GM21723 (cell line): ENCODE results near the gene SERPINA1.
"Not testable (repeated sequence)": the region's sequence is repeated elsewhere in the genome, so short reads cannot be mapped to it uniquely, and the experiment has no call there.

Source experiments
- ATAC-seq: cut with Tn5 transposase; IDR thresholded peaks from one replicate; pipeline ENCODE4 v1.9.1; 2021; ENCODE audit warnings: mild to moderate bottlenecking, moderate library complexity; ENCODE audit not compliant: unreplicated experiment

The SERPINA1 gene

DNA sequence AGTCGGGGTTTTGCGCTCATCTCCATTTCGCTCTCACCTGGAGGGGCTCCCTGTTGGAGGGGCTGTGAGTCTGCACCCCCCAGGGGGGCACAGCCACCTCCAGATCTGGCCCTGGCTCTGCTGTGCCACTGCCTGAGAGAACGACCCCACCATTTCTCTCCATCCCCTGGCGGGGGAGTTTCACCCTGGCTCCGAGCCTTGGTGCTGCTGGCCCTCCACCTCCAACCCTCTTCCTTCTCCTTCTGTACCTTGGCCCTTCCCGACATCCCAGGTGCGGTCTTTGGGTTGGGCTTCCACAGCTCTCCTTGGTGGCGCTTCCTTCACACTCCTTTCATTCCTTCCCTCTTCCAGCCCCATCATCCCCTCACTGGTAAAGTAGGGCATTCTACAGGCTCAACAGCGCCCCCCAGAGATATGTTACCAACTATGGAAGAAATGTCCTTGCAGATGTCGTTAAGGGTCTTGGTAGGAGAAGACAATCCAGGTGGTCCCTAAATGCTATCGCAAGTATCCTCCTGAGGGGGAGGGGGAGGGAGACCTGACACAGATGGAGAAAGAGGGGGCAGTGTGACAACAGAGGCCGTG lies 16.3 kb downstream of the SERPINA1 start:
- no peak for ATAC-seq

DNA sequence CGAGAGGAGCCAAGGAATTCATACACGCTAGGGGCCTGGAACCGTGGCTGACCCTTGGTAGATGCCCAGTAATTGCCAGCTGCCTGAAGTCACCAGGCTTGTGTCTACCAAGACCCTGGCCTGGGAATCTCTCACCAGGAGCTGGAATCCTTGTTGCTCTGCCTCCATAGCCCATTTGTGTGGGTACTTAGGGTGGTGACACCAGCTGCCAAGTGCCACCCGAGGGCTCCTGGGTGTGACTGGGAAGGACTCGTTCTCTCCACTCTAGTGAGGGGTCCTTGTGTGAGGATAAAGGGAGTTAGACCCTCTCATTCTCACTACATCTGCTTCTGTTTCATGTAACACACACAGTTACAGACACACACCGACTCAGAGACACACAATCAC lies 17.9 kb downstream of the SERPINA1 start:
- no peak for ATAC-seq

DNA sequence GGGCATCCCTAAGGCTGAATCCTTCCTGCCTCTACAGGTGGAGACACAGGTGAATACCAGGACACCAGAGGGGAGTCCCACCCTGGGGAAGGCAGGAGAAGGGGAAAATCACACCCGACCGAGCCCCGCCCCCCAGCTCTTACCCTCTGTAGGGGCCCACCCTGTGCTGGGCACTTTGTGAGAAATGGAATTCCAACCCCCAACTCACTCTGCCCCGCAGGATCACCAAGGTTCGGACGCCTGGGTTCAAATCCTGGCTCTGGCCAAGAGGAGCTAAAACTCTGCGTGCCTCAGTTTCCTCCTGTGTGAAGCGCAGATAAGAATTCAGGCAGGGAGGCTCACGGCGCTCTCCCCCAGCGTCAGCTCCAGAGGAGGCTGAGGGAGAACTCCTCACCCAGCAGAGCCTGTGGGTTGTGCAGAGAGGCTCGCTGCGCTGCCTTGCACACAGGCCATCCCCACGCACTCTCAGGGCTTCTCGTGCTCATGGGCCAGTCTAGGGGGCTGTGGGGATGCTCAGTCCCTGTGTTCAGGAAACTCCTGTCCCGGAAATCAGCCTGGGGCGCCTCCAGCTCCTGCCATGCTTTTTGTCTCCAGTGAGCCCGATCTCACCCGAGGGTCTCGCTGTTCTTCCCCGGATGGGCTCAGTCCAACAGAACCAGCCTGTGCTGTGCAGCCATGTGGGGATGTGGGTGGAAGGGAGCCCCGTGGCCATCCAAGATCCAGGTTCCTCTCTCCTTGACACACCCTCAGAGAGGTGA lies 18.5 kb downstream of the SERPINA1 start:
- not testable (repeated sequence) for ATAC-seq

DNA sequence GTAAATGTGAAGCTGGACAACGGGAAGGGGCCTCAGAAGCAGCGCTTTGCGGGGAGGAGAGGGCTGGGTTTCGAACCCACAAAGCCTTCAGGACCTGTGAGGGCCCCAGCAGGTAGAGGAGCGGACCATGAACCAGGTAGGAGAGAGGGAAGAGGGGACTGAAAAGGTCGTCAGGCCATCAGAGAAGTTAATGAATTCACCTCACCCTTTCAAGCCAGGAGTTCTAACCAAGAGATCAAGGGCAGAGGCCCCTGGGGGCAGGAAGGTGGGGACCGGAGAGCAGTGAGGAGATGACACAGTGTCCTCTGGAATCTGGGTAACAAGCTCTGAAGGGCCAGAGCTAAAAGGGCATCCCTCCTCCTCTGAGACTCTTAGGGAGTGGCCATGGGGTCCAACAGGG lies 19.4 kb downstream of the SERPINA1 start:
- no peak for ATAC-seq

DNA sequence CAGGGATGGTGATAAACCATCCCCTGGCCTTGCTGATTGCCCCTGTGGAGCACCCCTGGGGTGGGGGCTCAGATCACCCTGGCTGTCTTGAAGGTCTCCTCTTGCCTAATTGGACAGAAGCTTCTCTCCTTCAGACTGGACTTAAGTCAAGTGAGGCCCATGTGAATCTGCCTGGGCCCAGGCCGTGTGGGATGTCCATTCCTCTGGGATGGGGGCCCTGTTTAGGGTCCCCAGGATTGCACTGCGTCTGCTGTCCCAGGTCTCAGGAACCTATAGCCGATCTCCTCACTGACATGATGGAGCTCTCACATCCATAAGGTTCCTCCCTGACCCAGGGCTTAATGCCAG lies 20.2 kb downstream of the SERPINA1 start:
- ATAC-seq: no peak

DNA sequence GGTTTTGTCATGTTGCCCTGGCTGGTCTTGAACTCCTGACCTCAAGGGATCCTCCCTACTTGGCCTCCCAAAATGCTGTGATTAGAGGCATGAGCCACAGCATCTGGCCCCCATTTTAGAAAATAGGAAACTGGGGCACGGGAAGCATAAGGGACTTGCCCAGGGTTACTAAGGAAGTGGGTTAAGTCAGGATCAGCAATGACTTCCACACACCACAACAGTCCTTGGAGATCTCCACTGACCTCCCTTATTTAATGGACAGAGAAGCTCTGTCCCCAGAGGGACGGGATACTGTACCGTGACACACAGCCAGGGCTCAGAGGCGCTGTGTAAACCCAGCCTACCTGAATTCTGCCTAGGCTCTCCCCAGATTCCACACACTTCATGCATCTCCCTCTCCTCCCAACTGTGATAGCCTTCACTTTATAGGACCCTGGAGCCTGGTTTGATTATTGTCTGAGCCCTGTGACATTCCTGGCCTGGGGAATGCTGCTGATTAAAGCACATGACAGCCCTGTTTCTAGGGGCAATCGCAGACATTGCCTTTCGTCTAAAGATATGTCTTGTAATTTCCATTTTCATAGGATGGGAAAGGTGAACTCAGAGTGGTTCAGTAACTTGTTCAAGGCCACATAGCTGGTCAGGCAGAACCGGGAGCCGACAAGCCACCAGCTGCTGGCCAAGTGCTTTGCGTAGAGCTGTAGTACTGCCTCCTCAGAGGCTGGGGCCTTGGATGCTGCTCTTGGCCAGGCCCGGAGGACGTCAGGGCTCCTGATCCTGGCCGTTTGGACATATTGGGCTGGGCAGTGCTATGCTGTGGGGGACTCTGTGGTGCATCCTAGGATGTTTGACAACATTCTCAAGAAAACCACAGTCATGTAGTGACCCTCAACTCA lies 20.8 kb downstream of the SERPINA1 start:
- no peak for ATAC-seq

DNA sequence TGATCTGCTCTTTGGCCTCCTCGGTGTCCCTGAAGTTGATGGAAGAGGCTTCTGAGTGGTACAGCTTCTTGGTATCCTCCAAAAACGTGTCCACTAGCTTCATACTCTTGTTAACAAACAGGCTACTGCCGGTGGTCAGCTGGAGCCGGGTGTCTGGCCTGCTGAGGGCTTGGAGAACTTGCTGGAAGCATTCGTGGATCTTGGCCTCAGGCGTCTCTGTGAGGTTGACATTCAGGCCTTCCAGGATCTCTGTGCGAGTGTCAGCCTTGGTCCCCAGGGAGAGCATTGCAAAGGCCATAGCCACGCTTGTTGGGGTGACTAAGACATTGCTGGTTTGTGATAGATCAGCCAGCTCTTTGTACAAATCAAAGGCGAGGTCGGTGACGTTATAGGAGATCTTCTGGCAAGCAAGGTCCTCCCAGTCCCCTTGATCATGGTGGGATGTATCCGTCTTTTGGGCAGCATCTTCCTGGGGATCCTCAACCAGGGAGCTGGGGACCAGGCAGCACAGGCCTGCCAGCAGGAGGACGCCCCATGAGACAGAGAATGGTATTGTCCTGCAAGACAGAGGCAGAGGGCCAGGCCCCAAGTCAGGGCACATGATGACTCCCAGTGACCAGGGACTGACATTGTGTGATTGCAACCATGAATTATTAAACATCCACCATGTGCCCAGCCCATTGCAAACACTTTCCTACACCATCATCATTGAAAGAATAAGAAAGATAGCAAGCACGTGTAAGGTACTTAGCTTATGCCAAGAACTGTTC lies 22.1 kb downstream of the SERPINA1 start, which contains the start of gene SERPINA2:
Gene SERPINA2, minus strand, starts transcription at position 553 of the 770 bp plus-strand sequence.
- no peak for ATAC-seq

DNA sequence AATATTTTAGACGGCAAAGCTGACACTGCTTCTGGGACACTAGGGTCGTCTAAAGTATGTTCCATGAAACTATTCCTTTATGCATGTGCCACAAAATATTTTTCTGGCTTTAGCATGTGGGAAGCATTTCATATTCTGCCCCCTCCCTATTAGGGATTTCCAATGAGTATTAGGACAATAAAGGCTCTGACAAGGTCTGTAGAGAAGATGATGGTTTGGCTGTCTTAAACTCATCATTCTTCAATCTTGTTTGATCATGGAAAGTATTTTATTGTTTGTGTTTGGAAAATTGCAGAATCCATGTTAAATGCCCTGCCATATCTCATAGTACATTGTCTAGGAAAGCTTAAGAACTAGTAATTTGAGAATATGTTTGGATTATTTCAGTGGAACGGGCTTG lies 22.8 kb downstream of the SERPINA1 start:
- ATAC-seq: no peak

DNA sequence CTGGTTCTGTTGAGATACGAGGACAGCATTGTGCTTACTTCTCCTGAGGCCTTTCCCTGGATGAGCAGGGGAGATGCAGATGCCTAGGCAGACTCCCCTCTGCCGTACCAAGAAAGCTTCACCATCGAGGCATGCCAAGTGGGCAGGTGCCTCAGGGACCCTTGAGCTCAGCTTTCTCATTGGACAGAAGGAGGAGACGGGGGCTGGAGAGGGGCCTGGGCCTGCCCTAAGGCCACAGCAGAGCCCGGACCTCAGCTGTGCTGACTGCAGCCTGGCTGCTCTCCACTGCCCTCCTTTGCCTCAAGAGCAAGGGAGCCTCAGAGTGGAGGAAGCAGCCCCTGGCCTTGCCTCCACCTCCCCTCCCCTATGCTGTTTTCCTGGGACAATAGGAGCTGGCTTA lies 23.4 kb downstream of the SERPINA1 start:
- ATAC-seq: no peak

DNA sequence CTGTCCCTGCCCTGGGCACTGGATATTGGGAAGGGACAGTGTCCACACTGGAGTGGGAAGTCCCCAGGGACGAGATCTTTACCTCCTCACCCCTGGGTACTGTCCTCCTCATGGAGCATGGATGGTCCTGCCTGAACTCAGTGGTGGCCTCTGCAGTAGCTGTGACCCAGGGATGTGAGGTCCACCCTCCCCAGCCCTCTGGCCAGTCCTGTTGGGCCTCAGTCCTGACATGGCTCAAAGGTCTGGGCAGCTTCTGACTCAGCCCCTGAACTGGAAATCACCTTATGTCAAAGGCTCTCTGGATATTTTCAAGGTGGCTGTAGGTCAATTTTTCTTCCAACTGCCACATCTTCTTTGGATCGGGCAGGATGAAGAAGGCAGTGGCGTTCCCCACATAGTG lies 24.4 kb downstream of the SERPINA1 start:
- no peak for ATAC-seq

DNA sequence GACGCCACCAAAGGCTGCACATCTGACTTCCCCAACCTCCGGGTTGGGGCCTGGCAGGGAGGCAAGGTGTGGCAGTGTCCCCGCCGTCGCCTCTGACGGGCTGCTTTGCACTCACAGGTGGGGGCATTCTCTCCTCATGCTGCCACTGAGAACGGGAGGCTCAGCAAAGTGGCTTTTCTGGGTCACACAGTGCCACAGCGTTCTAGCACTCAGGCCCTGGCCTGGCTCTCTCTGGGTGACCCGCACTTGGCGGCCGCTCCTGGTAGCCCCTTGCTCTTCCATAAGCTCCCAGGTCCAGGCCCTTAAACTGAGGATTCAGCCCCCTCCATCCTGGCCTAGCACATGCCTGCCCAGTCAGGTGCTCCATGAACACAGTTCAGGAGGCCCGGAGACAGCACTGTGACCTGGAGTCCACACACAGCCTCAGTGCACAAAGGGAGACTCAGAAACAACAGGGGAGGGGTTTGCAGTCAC lies 25.2 kb downstream of the SERPINA1 start:
- ATAC-seq: no peak

DNA sequence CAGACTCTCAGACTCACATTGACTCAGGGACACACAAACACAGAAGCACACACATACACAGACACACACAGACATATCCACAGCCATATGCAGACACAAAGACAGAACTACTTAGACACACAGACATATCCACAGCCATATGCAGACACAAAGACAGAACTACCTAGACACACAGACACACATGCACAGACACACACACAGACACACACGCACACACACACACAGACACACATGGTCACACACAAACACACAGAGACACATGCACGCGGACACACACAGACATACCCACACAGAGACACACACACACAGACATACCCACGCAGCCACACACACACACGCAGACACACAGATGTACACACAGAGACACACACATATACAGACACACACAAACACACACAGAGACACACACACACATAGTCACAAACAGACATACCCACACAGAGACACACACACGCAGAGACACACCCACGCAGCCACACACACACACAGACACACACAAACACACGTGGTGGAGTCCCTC lies 25.7 kb downstream of the SERPINA1 start:
- ATAC-seq: no peak

DNA sequence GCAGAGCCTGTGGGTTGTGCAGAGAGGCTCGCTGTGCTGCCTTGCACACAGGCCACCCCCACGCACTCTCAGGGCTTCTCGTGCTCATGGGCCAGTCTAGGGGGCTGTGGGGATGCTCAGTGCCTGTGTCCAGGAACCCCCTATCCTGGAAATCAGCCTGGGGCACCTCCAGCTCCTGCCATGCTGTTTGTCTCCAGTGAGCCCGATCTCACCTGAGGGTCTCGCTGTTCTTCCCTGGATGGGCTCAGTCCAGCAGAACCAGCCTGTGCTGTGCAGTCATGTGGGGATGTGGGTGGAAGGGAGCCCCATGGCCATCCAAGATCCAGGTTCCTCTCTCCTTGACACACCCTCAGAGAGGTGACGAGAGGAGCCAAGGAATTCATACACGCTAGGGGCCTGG lies 26.7 kb downstream of the SERPINA1 start:
- no peak for ATAC-seq

DNA sequence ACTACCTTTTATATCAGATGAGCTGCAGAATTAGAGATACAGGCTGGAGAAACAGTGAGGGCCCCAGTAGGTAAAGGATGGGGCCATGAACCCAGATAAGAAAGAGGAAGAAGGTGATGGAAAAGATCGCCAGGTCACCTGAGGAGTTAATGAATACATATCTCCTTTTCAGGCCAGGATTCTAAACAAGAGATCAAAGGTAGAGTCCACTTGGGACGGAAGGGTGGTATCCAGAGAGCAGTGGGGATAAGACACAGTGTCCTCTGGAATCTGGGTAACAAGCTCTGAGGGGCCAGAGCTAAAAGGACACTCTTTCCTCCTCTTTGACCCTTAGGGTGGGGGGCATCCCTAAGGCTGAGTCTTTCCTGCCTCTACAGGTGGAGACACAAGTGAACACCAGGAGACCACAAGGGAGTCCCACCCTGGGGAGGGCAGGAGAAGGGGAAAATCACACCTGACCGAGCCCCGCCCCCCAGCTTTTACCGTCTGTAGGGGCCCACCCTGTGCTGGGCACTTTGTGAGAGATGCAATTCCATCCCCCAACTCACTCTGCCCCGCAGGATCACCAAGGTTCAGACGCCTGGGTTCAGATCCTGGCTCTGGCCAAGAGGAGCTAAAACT lies 27.3 kb downstream of the SERPINA1 start:
- ATAC-seq: no peak

DNA sequence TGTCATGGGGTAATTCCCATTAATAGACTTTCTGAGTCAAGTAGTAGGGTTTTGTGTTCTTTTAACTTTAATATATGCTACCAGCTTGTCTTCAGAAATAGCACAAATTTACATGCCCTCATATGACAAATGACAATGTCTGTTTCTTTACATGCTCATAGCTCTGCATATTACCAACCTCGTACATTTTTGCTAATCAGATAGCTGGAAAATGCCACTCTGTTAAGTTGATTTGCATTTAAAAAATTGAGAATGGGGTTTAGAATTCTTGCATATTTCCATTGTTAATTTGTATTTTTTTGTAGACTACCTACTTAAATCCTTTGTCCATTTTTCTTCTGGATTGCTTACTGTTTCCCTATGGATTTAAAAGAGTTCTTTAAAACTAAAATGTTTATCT lies 31.2 kb downstream of the SERPINA1 start:
- ATAC-seq: no peak

DNA sequence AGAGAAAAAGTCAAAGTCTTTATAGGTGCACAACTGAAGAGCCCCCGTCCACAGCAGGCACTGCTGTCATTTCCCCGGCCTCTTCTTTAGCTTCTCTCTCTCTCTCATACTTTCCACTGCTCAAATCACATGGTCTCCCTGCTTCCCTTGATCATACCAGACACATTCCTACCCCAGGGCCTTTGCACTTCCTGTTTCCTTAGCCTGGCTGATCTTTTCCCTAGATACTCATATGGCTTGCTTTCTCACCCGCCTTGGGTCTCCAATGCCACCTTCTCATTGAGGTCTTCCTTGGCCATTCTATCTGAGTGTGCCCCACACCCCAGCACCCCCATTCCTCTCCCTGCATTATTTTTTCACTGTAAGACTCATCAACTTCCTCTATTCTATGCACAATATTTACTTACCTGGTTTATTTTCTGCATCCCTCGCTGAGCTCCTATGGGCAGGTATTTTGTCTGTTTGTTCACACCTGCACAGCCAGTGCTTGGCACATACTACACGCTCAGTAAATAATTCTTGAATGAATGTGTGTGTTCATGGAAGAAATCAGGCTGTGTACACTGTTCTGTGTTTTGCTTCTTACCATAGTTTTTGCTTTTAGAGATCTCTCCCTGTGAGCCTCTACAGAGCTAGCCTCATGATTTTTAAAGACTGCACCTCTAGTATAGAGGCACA lies 31.9 kb downstream of the SERPINA1 start:
- ATAC-seq: no peak

DNA sequence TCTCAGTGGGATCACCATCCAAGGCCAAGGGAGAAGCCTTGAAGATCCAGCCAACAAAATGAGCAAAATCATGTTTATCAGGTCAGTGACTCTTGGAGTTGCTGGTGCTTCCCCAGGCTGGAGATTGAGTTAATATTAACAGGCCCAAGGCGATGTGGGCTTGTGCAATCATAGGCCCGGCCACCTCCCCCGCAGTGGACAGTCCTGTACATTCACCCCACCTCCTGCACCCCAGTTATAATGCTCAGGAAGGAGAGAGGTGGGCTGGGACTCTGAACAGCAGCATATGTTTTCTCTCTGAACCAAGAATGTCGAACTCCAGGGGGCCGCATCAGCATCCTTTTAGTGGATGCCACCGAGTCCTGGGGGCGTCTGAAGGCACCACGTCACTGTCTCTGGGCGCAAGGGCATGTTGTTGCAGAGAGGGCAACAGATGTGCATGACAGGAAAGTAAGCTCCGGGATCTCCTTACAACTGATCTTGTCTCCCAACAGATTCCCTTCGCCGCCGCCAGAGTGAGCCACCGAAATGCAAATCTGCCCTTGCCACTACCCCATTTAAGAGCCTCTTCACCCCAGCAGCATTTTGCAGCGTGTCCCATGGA lies 33.1 kb downstream of the SERPINA1 start:
- no peak for ATAC-seq

DNA sequence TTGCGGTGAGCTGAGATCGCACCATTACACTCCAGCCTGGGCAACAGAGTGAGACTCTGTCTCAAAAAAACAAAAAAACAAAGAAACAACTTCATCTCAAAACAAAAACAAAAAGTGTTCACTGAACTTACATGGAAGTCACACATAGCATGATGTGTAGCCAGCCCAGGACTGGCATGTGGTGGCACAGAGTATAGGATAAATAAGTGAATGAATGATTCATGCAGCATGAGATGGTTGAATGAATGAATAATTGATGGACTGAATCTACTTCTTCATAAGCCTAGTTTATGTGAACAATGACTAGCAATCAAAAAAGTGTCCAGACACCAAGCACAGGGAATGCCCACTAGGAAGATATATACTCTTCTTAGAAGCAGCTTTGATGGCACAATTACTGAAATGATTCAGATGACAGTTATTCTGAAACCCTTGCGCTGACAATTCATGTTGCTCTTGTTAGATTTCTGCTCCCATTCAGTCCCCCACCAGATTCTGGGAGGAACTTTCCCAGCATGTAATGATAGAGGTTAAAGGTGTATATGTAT lies 33.7 kb downstream of the SERPINA1 start:
- no peak for ATAC-seq

DNA sequence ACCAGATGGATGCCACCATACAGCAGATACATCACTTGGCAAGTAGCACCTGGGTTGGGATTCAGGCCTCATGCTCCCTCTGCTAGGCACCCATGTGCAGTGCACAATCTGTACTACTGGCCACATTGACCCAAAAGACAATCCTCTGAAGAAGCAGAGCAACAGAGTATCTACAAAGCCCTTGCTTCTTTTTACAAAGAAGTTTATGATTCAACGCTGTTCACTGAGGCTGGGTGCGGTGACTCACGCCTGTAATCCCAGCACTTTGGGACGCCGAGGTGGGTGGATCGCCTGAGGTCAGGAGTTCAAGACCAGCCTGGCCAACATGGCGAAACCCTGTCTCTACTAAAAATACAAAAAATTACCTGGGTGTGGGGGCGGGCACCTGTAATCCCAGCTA lies 34.2 kb downstream of the SERPINA1 start:
- ATAC-seq: not testable (repeated sequence)
